ENCODE data around the gene DQX1. TPM values are rescaled to one million over a fixed set of nuclear protein-coding genes. Genes with fewer than 3 reads are reported as not detected.
"Not testable (repeated sequence)": the region's sequence is repeated elsewhere in the genome, so short reads cannot be mapped to it uniquely, and the experiment has no call there.

DQX1 gene
- polyA plus RNA-seq, 2 donors = 3.4 to 7.3 TPM

DNA sequence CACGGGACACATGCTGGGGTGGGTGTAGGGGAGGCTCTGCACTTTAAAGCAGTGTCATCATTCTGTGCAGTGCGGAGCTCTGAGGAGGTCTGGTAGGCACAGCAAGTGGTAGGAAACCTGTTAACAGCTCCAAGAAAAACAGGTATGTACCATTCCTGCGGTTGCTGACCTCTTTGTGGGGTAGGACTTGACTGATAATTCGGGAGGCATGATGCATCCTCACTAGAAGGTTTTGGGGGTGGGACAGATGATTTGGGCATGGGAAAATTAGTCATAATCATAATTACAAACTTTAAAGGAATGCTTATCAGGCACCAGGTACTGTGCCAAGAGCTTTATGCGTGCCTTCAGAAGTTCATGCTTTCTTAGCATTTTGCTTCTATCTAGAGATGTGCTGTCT lies 38.2 kb upstream of the DQX1 start:
- no peaks in the 10 kb centered on the region for H3K36me3 ChIP-seq (ENCODE audit: control insufficient read depth in 2 of 2, insufficient read depth in 2 of 2, low read length in 1 of 2)
- H3K27ac ChIP-seq (ENCODE audit: low read depth in 2 of 2, low read length in 1 of 2) = no peak overlapping the region
- no peaks in the 10 kb centered on the region for H3K9me3 ChIP-seq (ENCODE audit: control insufficient read depth in 2 of 2, insufficient read depth in 1 of 2, low read depth in 1 of 2, low read length in 1 of 2)
- peaks cover 0 to 3% of the 10 kb centered on the region in 2 donors for H3K27me3 ChIP-seq (ENCODE audit: control insufficient read depth in 1 of 2, insufficient read depth in 2 of 2, low read length in 2 of 2)
- WGBS, 2 donors = 77 to 80% methylated on average over 5 of the region's 5 CpGs
- H3K4me3 ChIP-seq (ENCODE audit: low read depth in 1 of 2, low read length in 2 of 2) = no peak overlapping the region
- no peaks in the 10 kb centered on the region for H3K4me1 ChIP-seq (ENCODE audit: control insufficient read depth in 2 of 2, insufficient read depth in 2 of 2, low read length in 1 of 2)

- Histone ChIP-seq H3K4me3 (ENCODE audit: low read depth in 1 of 2, low read length in 2 of 2) (no peak overlapping the region), H3K4me1 (ENCODE audit: control insufficient read depth in 2 of 2, insufficient read depth in 2 of 2, low read length in 1 of 2) (no peaks in the 10 kb centered on the region), H3K27ac (ENCODE audit: low read depth in 2 of 2, low read length in 1 of 2) (no peak overlapping the region), H3K9me3 (ENCODE audit: control insufficient read depth in 2 of 2, insufficient read depth in 1 of 2, low read depth in 1 of 2, low read length in 1 of 2) (no peaks in the 10 kb centered on the region), H3K27me3 (ENCODE audit: control insufficient read depth in 1 of 2, insufficient read depth in 2 of 2, low read length in 2 of 2) (peaks cover 0 to 3% of the 10 kb centered on the region in 2 donors), H3K36me3 (ENCODE audit: control insufficient read depth in 2 of 2, insufficient read depth in 2 of 2, low read length in 1 of 2) (no peaks in the 10 kb centered on the region)
- 79 to 82% methylated on average over 7 of the region's 7 CpGs for WGBS, 2 donors
Observed at GRCh38 chr2:74562126-74562775, 36.2 kb upstream of the DQX1 start.

DNA sequence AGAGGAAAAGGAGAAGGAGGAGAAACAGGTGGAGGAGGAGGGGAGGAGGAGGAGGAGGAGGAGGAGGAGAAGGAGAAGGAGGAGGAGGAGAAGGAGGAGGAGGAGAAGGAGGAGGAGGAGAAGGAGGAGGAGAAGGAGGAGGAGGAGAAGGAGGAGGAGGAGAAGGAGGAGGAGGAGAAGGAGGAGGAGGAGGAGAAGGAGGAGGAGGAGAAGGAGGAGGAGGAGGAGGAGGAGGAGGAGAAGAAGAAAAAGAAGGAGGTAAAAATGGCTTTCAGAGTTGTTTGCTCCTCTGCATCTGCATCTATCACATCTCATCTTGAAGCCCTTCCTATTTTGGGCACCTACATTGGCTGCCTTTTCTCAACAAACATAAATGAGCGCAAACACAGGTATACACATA lies 35.0 kb upstream of the DQX1 start:
- H3K27ac ChIP-seq (ENCODE audit: low read depth in 2 of 2, low read length in 1 of 2); H3K36me3 ChIP-seq (ENCODE audit: control insufficient read depth in 2 of 2, insufficient read depth in 2 of 2, low read length in 1 of 2); H3K27me3 ChIP-seq (ENCODE audit: control insufficient read depth in 1 of 2, insufficient read depth in 2 of 2, low read length in 2 of 2); H3K4me1 ChIP-seq (ENCODE audit: control insufficient read depth in 2 of 2, insufficient read depth in 2 of 2, low read length in 1 of 2); H3K9me3 ChIP-seq (ENCODE audit: control insufficient read depth in 2 of 2, insufficient read depth in 1 of 2, low read depth in 1 of 2, low read length in 1 of 2); H3K4me3 ChIP-seq (ENCODE audit: low read depth in 1 of 2, low read length in 2 of 2): not testable (repeated sequence)
- 88 to 93% methylated on average over 1 of the region's 1 CpG for WGBS, 2 donors

DNA sequence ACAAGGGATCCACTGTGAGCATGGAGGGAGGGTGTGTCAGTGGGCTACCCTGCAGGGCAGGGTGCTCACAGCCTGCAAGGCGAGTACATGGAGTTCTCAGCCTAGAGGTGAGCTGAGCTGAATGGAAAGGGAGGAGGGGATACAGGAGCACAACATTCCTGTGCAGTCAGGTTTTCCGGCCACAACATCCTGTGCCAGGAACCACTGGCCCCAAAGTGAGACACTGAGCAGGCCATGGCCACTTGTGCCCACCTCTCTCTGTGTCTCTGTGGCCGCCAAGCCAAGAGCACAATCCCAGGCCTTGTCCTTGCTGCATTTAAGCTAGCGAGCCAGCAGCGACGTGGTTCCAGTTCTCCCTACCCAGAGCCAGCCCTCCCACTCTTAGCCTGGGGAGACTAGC lies 34.6 kb upstream of the DQX1 start:
- Histone ChIP-seq H3K9me3 (ENCODE audit: control insufficient read depth in 2 of 2, insufficient read depth in 1 of 2, low read depth in 1 of 2, low read length in 1 of 2) (no peaks in the 10 kb centered on the region), H3K36me3 (ENCODE audit: control insufficient read depth in 2 of 2, insufficient read depth in 2 of 2, low read length in 1 of 2) (peaks cover 0 to 6% of the 10 kb centered on the region in 2 donors), H3K4me1 (ENCODE audit: control insufficient read depth in 2 of 2, insufficient read depth in 2 of 2, low read length in 1 of 2) (no peaks in the 10 kb centered on the region), H3K27ac (ENCODE audit: low read depth in 2 of 2, low read length in 1 of 2) (no peak overlapping the region), H3K27me3 (ENCODE audit: control insufficient read depth in 1 of 2, insufficient read depth in 2 of 2, low read length in 2 of 2) (peaks cover 0 to 3% of the 10 kb centered on the region in 2 donors), H3K4me3 (ENCODE audit: low read depth in 1 of 2, low read length in 2 of 2) (no peak overlapping the region)
- 56 to 61% methylated on average over 6 of the region's 6 CpGs for WGBS, 2 donors

- H3K27ac ChIP-seq (ENCODE audit: low read depth in 2 of 2, low read length in 1 of 2) = no peak overlapping the region
- H3K4me3 ChIP-seq (ENCODE audit: low read depth in 1 of 2, low read length in 2 of 2) = no peak overlapping the region
- H3K36me3 ChIP-seq (ENCODE audit: control insufficient read depth in 2 of 2, insufficient read depth in 2 of 2, low read length in 1 of 2) = peaks cover 0 to 6% of the 10 kb centered on the region in 2 donors
- 36 to 48% methylated on average over 5 of the region's 5 CpGs for WGBS, 2 donors
- peaks cover 0 to 5% of the 10 kb centered on the region in 2 donors for H3K4me1 ChIP-seq (ENCODE audit: control insufficient read depth in 2 of 2, insufficient read depth in 2 of 2, low read length in 1 of 2)
- peaks cover 0 to 3% of the 10 kb centered on the region in 2 donors for H3K27me3 ChIP-seq (ENCODE audit: control insufficient read depth in 1 of 2, insufficient read depth in 2 of 2, low read length in 2 of 2)
- no peaks in the 10 kb centered on the region for H3K9me3 ChIP-seq (ENCODE audit: control insufficient read depth in 2 of 2, insufficient read depth in 1 of 2, low read depth in 1 of 2, low read length in 1 of 2)
Observed at GRCh38 chr2:74559912-74560311, 33.9 kb upstream of the DQX1 start.

DNA sequence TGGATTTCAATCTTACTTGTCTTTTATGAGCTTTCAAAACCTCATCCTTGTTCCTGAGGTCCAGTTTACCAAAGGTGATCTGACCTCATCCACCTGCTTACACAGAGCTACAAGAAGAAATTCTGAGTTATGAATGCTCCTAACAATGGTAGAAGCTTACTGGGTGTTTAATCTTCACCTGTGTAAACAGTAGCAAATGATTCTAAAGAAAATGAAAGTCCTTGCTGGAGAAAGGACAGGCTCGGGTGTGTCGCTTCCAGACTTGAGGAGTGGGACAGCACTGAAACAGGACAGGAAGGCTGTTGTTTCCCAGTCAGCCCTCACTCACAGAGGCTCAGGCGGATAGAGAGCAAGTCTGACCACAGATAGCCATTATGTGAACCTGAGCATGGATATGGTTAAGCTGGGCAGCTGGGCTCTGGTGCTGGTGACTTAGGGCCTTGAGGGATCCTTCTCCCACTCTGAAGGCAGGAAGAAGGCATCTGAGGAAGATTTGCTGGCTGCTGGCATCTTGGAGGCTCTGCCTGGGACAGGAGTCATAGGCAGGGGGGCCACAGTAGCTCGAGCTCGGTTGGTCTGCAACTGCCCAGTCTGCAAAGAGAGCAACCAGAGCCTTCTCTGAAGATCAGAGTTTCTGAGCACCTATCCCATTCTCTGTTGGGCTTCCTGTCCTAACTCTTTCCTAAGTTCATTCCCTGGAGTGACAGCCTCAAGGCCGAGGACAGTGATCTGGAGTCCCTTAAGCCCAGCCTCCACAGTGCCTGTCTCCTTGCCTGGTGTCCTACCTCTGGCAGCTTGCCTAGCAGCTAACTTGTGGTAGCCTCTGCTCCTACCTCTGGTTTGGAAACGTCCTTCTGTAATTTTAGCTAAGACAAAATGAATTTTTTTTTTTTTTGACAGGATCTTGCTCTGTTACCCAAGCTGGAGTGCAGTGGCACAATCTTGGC lies 32.5 kb upstream of the DQX1 start:
- H3K27ac ChIP-seq (ENCODE audit: low read depth in 2 of 2, low read length in 1 of 2) = no peak overlapping the region
- H3K36me3 ChIP-seq (ENCODE audit: control insufficient read depth in 2 of 2, insufficient read depth in 2 of 2, low read length in 1 of 2) = peaks cover 0 to 6% of the 10 kb centered on the region in 2 donors
- peaks cover 0 to 7% of the 10 kb centered on the region in 2 donors for H3K4me1 ChIP-seq (ENCODE audit: control insufficient read depth in 2 of 2, insufficient read depth in 2 of 2, low read length in 1 of 2)
- WGBS, 2 donors = 63 to 65% methylated on average over 7 of the region's 7 CpGs
- no peaks in the 10 kb centered on the region for H3K9me3 ChIP-seq (ENCODE audit: control insufficient read depth in 2 of 2, insufficient read depth in 1 of 2, low read depth in 1 of 2, low read length in 1 of 2)
- peaks cover 0 to 3% of the 10 kb centered on the region in 2 donors for H3K27me3 ChIP-seq (ENCODE audit: control insufficient read depth in 1 of 2, insufficient read depth in 2 of 2, low read length in 2 of 2)
- H3K4me3 ChIP-seq (ENCODE audit: low read depth in 1 of 2, low read length in 2 of 2) = no peak overlapping the region

GRCh38 chr2:74556831-74557370 lies 30.9 kb upstream of the DQX1 start:
- H3K27me3 ChIP-seq (ENCODE audit: control insufficient read depth in 1 of 2, insufficient read depth in 2 of 2, low read length in 2 of 2) = peaks cover 0 to 3% of the 10 kb centered on the region in 2 donors
- H3K27ac ChIP-seq (ENCODE audit: low read depth in 2 of 2, low read length in 1 of 2) = no peak overlapping the region
- peaks cover 0 to 7% of the 10 kb centered on the region in 2 donors for H3K4me1 ChIP-seq (ENCODE audit: control insufficient read depth in 2 of 2, insufficient read depth in 2 of 2, low read length in 1 of 2)
- no peak overlapping the region for H3K4me3 ChIP-seq (ENCODE audit: low read depth in 1 of 2, low read length in 2 of 2)
- H3K9me3 ChIP-seq (ENCODE audit: control insufficient read depth in 2 of 2, insufficient read depth in 1 of 2, low read depth in 1 of 2, low read length in 1 of 2) = no peaks in the 10 kb centered on the region
- peaks cover 0 to 6% of the 10 kb centered on the region in 2 donors for H3K36me3 ChIP-seq (ENCODE audit: control insufficient read depth in 2 of 2, insufficient read depth in 2 of 2, low read length in 1 of 2)
- WGBS, 2 donors = 93 to 94% methylated on average over 6 of the region's 6 CpGs

DNA sequence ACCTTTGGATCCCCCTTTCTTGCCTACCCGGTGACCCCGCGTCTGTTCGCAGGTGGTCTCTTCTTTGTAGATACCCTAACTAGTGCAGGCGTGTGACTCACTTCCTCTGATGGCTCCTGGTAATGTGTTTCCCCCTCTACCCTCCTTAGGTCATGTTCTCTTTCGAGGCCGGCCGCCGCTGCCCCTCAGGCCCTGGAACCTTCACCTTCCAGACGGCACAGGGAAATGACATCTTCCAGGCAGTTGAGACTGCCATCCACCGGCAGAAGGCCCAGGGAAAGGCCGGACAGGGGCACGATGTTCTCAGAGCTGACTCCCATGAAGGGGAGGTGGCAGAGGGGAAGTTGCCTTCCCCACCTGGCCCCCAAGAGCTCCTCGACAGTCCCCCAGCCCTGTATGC lies 30.1 kb upstream of the DQX1 start:
- Histone ChIP-seq H3K4me1 (ENCODE audit: control insufficient read depth in 2 of 2, insufficient read depth in 2 of 2, low read length in 1 of 2) (peaks cover 0 to 7% of the 10 kb centered on the region in 2 donors), H3K27me3 (ENCODE audit: control insufficient read depth in 1 of 2, insufficient read depth in 2 of 2, low read length in 2 of 2) (no peaks in the 10 kb centered on the region), H3K9me3 (ENCODE audit: control insufficient read depth in 2 of 2, insufficient read depth in 1 of 2, low read depth in 1 of 2, low read length in 1 of 2) (no peaks in the 10 kb centered on the region), H3K27ac (ENCODE audit: low read depth in 2 of 2, low read length in 1 of 2) (no peak overlapping the region), H3K36me3 (ENCODE audit: control insufficient read depth in 2 of 2, insufficient read depth in 2 of 2, low read length in 1 of 2) (peaks cover 0 to 6% of the 10 kb centered on the region in 2 donors), H3K4me3 (ENCODE audit: low read depth in 1 of 2, low read length in 2 of 2) (no peak overlapping the region)
- WGBS, 2 donors = 85 to 90% methylated on average over 14 of the region's 14 CpGs

DNA sequence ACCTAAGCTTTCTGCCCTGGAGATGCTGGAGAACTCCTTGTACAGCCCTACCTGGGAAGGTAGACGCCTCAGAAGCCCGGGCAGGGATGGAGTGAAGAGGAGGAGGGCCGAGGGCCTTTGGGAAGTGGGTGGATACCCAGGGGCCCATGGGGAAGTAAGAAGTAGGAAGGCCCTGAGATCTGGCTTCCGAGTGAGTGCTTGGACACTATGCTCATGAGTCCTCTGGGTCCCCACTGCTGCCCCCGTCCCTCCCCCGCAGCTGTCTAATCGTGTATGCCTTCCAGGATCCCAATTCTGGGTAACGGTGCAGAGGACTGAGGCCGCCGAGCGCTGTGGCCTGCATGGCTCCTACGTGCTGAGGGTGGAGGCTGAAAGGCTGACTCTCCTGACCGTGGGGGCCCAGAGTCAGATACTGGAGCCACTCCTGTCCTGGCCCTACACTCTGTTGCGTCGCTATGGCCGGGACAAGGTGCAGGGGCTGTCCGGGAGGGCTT lies 29.6 kb upstream of the DQX1 start:
- no peak overlapping the region for H3K4me3 ChIP-seq (ENCODE audit: low read depth in 1 of 2, low read length in 2 of 2)
- no peaks in the 10 kb centered on the region for H3K27me3 ChIP-seq (ENCODE audit: control insufficient read depth in 1 of 2, insufficient read depth in 2 of 2, low read length in 2 of 2)
- 82 to 83% methylated on average over 17 of the region's 17 CpGs for WGBS, 2 donors
- no peaks in the 10 kb centered on the region for H3K9me3 ChIP-seq (ENCODE audit: control insufficient read depth in 2 of 2, insufficient read depth in 1 of 2, low read depth in 1 of 2, low read length in 1 of 2)
- no peak overlapping the region for H3K27ac ChIP-seq (ENCODE audit: low read depth in 2 of 2, low read length in 1 of 2)
- peaks cover 0 to 7% of the 10 kb centered on the region in 2 donors for H3K4me1 ChIP-seq (ENCODE audit: control insufficient read depth in 2 of 2, insufficient read depth in 2 of 2, low read length in 1 of 2)
- peaks cover 0 to 6% of the 10 kb centered on the region in 2 donors for H3K36me3 ChIP-seq (ENCODE audit: control insufficient read depth in 2 of 2, insufficient read depth in 2 of 2, low read length in 1 of 2)
